ENCODE results near the gene DNAJC1. TPM values are rescaled to one million over a fixed set of nuclear protein-coding genes. Genes with fewer than 3 reads are reported as not detected.

Gene DNAJC1
- total RNA-seq, 6 experiments from 2014 or later: 16.0 to 106 (median 27.8) TPM

DNA sequence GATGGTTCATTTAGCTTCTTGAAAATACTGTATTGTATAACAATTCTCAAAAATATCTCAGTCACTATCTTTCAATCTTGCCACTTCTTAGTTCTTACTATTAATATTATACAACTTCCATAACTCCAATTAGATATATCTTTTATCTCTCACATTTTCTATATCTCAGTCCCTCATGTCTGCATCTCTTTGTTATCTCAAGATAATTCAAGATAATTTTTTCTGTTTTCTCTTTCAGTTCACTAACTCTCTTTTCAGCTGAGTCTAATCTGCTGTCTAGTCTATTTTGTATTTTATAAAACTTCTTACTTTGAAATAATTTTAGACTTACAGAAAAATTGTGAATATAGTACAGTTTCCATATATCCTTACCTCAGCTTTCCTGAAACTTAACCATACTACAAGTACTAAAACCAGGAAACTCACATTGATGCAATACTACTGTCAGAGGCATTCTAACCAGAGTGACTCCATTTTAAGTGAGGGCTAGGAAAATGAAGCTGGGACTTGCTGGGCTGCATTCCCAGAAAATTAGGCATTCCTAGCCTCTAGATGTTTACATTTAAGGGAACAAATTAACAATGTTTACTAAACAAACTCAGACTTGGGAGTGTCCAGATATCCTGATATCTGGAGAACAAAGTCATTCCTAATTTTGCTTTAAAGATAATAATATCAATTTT, 38.4 kb downstream of the DNAJC1 start:
- intact Hi-C loops (cut with DNase I): no loop called here
- Histone ChIP-seq H3K9me3 (no peaks in the 10 kb centered on the region), H3K27ac (no peak overlapping the region), H3K36me3 (no peaks in the 10 kb centered on the region), H3K4me3 (no peak overlapping the region), H3K4me1 (no peaks in the 10 kb centered on the region), H3K27me3 (no peaks in the 10 kb centered on the region)
- TF ChIP-seq POLR2A (IDR thresholded peaks at IDR 0.05): no peak
- TF ChIP-seq, protein P1, sequence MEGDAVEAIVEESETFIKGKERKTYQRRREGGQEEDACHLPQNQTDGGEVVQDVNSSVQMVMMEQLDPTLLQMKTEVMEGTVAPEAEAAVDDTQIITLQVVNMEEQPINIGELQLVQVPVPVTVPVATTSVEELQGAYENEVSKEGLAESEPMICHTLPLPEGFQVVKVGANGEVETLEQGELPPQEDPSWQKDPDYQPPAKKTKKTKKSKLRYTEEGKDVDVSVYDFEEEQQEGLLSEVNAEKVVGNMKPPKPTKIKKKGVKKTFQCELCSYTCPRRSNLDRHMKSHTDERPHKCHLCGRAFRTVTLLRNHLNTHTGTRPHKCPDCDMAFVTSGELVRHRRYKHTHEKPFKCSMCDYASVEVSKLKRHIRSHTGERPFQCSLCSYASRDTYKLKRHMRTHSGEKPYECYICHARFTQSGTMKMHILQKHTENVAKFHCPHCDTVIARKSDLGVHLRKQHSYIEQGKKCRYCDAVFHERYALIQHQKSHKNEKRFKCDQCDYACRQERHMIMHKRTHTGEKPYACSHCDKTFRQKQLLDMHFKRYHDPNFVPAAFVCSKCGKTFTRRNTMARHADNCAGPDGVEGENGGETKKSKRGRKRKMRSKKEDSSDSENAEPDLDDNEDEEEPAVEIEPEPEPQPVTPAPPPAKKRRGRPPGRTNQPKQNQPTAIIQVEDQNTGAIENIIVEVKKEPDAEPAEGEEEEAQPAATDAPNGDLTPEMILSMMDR (IDR thresholded peaks at IDR 0.05): no peak
- DNase-seq (no peak), ATAC-seq (no peak)

DNA sequence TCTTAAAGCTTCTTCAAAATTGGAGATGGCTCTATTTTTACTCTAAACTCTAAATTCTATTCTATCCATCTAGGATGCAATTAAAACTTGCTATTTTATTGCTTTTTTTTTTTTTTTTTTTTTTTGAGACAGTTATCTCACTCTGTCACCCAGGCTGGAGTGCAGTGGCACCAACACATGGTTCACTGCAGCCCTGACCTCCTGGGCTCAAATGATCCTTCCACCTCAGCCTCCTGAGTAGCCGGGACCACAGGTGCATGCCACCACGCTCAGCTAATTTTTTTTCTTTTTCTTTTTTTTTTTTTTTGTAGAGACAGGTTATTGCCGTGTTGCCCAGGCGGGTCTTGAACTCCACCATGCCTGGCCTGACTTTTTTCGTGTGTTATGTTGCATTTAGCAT, 41.2 kb downstream of the DNAJC1 start:
- Histone ChIP-seq H3K27ac (no peak overlapping the region), H3K27me3 (no peaks in the 10 kb centered on the region), H3K9me3 (no peaks in the 10 kb centered on the region), H3K4me3 (no peak overlapping the region), H3K4me1 (no peaks in the 10 kb centered on the region), H3K36me3 (no peaks in the 10 kb centered on the region)
- no peak for TF ChIP-seq POLR2A (IDR thresholded peaks at IDR 0.05)
- TF ChIP-seq, protein P1 (IDR thresholded peaks at IDR 0.05): no peak
- intact Hi-C loops (cut with DNase I): no loop called here
- DNase-seq (no peak), ATAC-seq (no peak)
- WGBS (ENCODE audit: insufficient coverage, low coverage, low lambda C conversion rate, missing lambda C conversion rate): 97% methylated on average over 5 of the region's 5 CpGs

DNA sequence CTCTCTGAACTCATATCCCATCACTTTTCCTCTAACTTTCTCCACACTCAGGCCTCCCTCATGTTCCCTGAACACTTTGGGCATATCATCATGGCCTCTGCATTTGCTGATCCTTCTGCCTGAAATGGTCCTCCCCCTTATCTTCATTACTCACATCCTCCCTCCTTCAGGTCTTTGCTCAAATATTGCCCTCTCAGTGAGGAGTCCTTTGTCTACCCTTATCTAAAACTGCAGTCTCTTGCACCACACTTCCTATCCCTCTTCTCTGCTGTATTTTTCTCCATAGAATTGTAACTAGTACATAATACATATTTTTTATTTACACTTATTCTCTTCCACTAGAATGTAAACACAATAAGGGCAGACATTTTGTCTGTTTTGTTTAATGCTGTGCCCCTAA, 41.7 kb downstream of the DNAJC1 start:
- ATAC-seq (peak in 1 of 4 donors; percentile 36), DNase-seq (no peak)
- TF ChIP-seq, protein P1 (IDR thresholded peaks at IDR 0.05): no peak
- no peak for TF ChIP-seq POLR2A (IDR thresholded peaks at IDR 0.05)
- H3K4me1 ChIP-seq: no peaks in the 10 kb centered on the region
- no peak overlapping the region for H3K27ac ChIP-seq
- no peaks in the 10 kb centered on the region for H3K27me3 ChIP-seq
- intact Hi-C loops (cut with DNase I): no loop called here
- no peaks in the 10 kb centered on the region for H3K36me3 ChIP-seq
- H3K9me3 ChIP-seq: no peaks in the 10 kb centered on the region
- no peak overlapping the region for H3K4me3 ChIP-seq

DNA sequence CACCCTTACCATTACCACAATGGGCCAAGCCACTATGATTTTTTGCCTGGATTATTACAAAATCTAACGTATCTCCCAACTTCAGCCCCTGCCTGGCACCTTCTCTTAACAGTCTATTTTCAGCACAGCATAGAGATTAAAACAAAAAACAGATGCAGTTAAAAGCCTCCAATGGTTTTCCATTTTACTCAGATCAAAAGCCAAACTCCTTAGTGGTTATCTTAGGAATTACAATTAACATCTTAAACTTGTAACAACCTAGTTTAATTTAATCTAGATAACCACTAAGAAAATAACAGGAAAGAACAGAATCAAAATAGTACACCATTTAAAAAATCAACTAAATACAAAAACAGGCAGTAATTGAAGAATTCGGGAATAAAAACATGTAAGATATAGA, 43.5 kb downstream of the DNAJC1 start:
- DNase-seq (no peak), ATAC-seq (no peak)
- no peaks in the 10 kb centered on the region for H3K36me3 ChIP-seq
- no peaks in the 10 kb centered on the region for H3K4me1 ChIP-seq
- intact Hi-C loops (cut with DNase I): loop anchor here in 1 of 2 donors (10.0 kb wide), 1 partner anchor 465 kb away; no protein-coding TSS in a partner anchor
- no peak overlapping the region for H3K27ac ChIP-seq
- H3K27me3 ChIP-seq: no peaks in the 10 kb centered on the region
- TF ChIP-seq, protein P1 (IDR thresholded peaks at IDR 0.05): no peak
- no peak for TF ChIP-seq POLR2A (IDR thresholded peaks at IDR 0.05)
- no peaks in the 10 kb centered on the region for H3K9me3 ChIP-seq
- no peak overlapping the region for H3K4me3 ChIP-seq
- WGBS (ENCODE audit: insufficient coverage, low coverage, low lambda C conversion rate, missing lambda C conversion rate): 77% methylated on average over 2 of the region's 2 CpGs

DNA sequence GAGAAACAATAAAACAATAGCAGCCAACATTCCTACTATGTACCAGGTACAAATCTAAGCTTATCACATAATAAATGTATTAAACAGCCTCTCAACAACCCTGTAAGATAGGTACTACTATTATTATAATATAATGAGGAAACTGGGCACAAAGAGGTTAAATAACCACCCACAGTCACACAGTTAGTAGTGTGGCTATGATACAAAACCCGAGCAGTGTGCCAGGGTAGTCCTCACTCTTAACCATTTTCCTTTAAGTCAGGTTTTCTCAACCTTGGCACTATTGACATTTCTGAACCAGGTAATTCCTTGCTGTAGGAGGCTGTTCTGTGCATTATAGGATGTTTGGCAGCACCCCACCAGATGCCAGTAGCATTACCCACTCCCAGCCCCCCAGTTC, 48.8 kb downstream of the DNAJC1 start:
- DNase-seq (no peak), ATAC-seq (no peak)
- TF ChIP-seq, protein P1 (IDR thresholded peaks at IDR 0.05): no peak
- no peak for TF ChIP-seq POLR2A (IDR thresholded peaks at IDR 0.05)
- no peaks in the 10 kb centered on the region for H3K36me3 ChIP-seq
- H3K27me3 ChIP-seq: no peaks in the 10 kb centered on the region
- 14% methylated on average over 1 of the region's 1 CpG for WGBS (ENCODE audit: insufficient coverage, low coverage, low lambda C conversion rate, missing lambda C conversion rate)
- H3K9me3 ChIP-seq: no peaks in the 10 kb centered on the region
- intact Hi-C loops (cut with DNase I): loop anchor here in 1 of 2 donors (5.0 to 10.0 kb wide), 2 partner anchors 460 to 677 kb away; no protein-coding TSS in a partner anchor
- no peak overlapping the region for H3K4me3 ChIP-seq
- H3K27ac ChIP-seq: no peak overlapping the region
- no peaks in the 10 kb centered on the region for H3K4me1 ChIP-seq
